SK-N-MC (cell line): Measurements from ENCODE around the gene CARD9.

Experiments used
- EZH2 ChIP-seq: fragments of 200-600 bp; sonication (generic); IDR thresholded peaks from one replicate; pipeline ENCODE4 v1.6.1; 2017; ENCODE audit warnings: antibody characterized with exemption
- FOXP2 ChIP-seq: optimal IDR thresholded peaks from 2 replicates; pipeline ENCODE3; 2011; ENCODE audit warnings: mild to moderate bottlenecking, moderate library complexity; ENCODE audit not compliant: insufficient read depth; ENCODE audit errors: extremely low read length, control extremely low read depth
- POLR2AphosphoS5 ChIP-seq: IDR thresholded peaks from 2 replicates; pipeline ENCODE4 v1.6.1; 2012; ENCODE audit warnings: mild to moderate bottlenecking, low read depth, low read length, borderline replicate concordance

DNA sequence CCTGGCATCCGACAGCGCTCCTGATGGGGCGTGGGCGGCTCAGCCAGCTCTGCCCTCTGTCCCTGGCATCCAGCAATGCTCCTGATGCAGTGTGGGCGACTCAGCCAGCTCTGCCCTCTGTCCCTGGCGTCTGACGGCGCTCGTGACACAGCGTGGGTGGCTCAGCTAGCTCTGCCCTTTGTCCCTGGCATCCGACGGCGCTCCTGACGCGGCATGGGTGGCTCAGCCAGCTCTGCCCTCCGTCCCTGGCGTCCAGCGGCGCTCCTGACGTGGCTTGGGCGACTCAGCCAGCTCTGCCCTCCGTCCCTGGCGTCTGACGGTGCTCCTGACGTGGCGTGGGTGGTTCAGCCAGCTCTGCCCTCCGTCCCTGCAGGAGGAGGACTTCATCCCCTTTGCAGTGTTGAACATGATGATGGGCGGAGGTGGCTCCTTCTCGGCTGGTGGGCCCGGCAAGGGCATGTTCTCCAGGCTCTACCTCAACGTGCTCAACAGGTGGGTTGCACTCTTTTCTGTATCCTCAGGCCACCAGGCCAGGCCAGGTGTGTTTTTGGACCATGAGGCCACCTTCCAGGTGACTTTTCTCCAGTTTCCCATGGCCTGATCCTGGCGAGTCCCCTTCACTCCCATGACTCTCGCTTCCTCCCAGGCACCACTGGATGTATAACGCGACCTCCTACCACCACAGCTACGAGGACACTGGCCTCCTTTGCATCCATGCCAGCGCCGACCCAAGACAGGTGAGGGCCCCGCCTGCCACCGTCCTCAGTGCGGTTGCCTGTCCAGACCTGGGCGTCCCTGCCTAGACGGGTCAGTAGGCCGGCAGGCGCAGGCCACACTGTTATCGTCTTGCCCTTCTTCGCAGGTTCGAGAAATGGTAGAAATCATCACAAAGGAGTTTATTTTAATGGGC, 45.0 kb upstream of the CARD9 start:
- no peak for TF ChIP-seq EZH2
- no peak for TF ChIP-seq POLR2AphosphoS5
- TF ChIP-seq FOXP2, result no peak
